DOHH2 (cell line): ENCODE measurements around the gene ACYP2.

Source experiments
- H3F3A ChIP-seq: fragments of 200-600 bp; sonication (generic), shearing (Covaris generic); 2 replicates; pipeline ENCODE4 v1.6.0; 2016; ENCODE audit warnings: antibody characterized with exemption, mild to moderate bottlenecking; ENCODE audit not compliant: control insufficient read depth, insufficient read depth
- H3K27ac ChIP-seq: fragments of 200-600 bp; sonication (generic); 2 replicates; pipeline ENCODE4 v1.5.1; 2014; ENCODE audit warnings: low read depth, mild to moderate bottlenecking, low read length, moderate library complexity
- H3K27me3 ChIP-seq: fragments of 200-600 bp; sonication (generic); 2 replicates; pipeline ENCODE4 v1.6.1; 2014; ENCODE audit warnings: mild to moderate bottlenecking, low read length, mixed read lengths; ENCODE audit not compliant: control insufficient read depth
- H3K36me3 ChIP-seq: fragments of 200-600 bp; sonication (generic); 2 replicates; pipeline ENCODE4 v1.6.1; 2014; ENCODE audit warnings: mild to moderate bottlenecking, low read length, moderate library complexity, mixed read lengths; ENCODE audit not compliant: control insufficient read depth
- H3K4me1 ChIP-seq: fragments of 200-600 bp; sonication (generic); 2 replicates; pipeline ENCODE4 v1.6.1; 2014; ENCODE audit warnings: mild to moderate bottlenecking, low read length, mixed read lengths; ENCODE audit not compliant: control insufficient read depth
- H3K4me2 ChIP-seq: fragments of 200-600 bp; sonication (generic); 2 replicates; pipeline ENCODE4 v1.6.0; 2014; ENCODE audit warnings: mild to moderate bottlenecking, low read length, moderate library complexity
- H3K4me3 ChIP-seq: fragments of 200-600 bp; sonication (generic); 2 replicates; pipeline ENCODE4 v1.5.1; 2014; ENCODE audit warnings: mild to moderate bottlenecking, low read length, mixed read lengths
- H3K79me2 ChIP-seq: fragments of 200-600 bp; sonication (generic); 2 replicates; pipeline ENCODE4 v1.6.1; 2014; ENCODE audit warnings: mild to moderate bottlenecking, low read length, mixed read lengths; ENCODE audit not compliant: control insufficient read depth
- H3K9me2 ChIP-seq: fragments of 200-600 bp; sonication (generic); replicated peaks from 2 replicates; pipeline ENCODE4 v1.6.1; 2014; ENCODE audit warnings: mild to moderate bottlenecking, low read length, mixed read lengths; ENCODE audit not compliant: control insufficient read depth
- H3K9me3 ChIP-seq: fragments of 200-600 bp; sonication (generic); 2 replicates; pipeline ENCODE4 v1.6.1; 2014; ENCODE audit warnings: antibody characterized with exemption, low read length, mixed read lengths; ENCODE audit not compliant: control insufficient read depth, insufficient read depth
- H4K20me1 ChIP-seq: fragments of 200-600 bp; sonication (generic); 2 replicates; pipeline ENCODE4 v1.6.0; 2014; ENCODE audit warnings: low read depth, mild to moderate bottlenecking, antibody characterized with exemption, low read length, moderate library complexity; ENCODE audit not compliant: control insufficient read depth, insufficient read depth
- EZH2phosphoT487 ChIP-seq: fragments of 200-600 bp; sonication (generic); IDR thresholded peaks from 2 replicates; pipeline ENCODE4 v1.6.1; 2017; ENCODE audit warnings: borderline replicate concordance, mild to moderate bottlenecking, antibody characterized with exemption, low read length, moderate library complexity, mixed read lengths
- TF ChIP-seq, protein P1 (sequence below): fragments of 200-600 bp; sonication (generic); IDR thresholded peaks from one replicate; pipeline ENCODE4 v1.5.1; 2014; ENCODE audit warnings: antibody characterized with exemption, mild to moderate bottlenecking, low read depth, low read length; ENCODE audit not compliant: poor library complexity, severe bottlenecking

ACYP2 gene

DNA sequence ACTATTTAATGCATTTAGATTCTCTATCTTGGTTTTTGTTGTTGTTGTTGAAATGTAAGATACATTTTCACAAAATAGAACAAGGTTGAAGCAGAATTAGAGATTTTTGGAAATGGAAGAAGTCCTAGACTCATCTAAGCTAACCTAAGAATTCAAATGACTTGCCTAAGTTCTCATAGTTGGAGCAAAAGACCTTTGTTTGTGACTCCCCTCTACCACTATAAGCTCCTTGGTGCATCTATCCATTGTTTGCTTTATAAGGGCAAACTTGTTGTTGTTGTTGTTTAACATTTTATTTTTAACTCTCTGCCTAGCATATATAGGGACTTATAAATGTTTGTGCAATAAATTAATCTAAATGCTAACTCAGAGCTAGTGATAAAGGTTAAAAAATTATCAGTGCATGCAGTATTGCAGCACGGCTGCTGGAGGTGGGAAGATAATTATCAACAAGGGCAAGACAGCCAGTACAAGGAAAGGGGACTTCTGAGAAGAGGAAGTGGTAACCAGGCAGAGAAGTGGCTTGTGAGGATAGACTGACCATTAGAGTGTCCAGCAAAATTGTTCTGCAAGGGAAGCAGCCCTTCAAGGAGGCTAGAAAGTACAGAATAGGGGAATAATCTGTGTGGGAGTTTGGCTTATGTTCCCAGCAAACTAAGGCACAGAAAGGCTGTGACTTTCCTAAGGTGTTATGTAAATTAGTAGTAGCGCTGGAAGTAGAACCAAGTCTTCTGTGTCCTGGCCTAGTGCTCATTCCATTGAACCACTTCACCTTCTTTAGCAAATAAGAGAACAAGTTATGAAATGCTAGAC, 38.1 kb upstream of the ACYP2 start:
- Histone ChIP-seq H3K27ac (no peak overlapping the region), H3K4me3 (no peak overlapping the region), H3F3A (no peaks in the 10 kb centered on the region; the same call in 1 of the 2 replicates), H3K9me2 (no peaks in the 10 kb centered on the region), H3K9me3 (no peaks in the 10 kb centered on the region), H3K4me1 (peaks cover 17% of the 10 kb centered on the region), H4K20me1 (no peaks in the 10 kb centered on the region), H3K27me3 (no peaks in the 10 kb centered on the region), H3K36me3 (no peaks in the 10 kb centered on the region), H3K79me2 (no peaks in the 10 kb centered on the region), H3K4me2 (no peak overlapping the region)
- TF ChIP-seq, protein P1, sequence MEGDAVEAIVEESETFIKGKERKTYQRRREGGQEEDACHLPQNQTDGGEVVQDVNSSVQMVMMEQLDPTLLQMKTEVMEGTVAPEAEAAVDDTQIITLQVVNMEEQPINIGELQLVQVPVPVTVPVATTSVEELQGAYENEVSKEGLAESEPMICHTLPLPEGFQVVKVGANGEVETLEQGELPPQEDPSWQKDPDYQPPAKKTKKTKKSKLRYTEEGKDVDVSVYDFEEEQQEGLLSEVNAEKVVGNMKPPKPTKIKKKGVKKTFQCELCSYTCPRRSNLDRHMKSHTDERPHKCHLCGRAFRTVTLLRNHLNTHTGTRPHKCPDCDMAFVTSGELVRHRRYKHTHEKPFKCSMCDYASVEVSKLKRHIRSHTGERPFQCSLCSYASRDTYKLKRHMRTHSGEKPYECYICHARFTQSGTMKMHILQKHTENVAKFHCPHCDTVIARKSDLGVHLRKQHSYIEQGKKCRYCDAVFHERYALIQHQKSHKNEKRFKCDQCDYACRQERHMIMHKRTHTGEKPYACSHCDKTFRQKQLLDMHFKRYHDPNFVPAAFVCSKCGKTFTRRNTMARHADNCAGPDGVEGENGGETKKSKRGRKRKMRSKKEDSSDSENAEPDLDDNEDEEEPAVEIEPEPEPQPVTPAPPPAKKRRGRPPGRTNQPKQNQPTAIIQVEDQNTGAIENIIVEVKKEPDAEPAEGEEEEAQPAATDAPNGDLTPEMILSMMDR, result no peak
- TF ChIP-seq EZH2phosphoT487, result no peak

DNA sequence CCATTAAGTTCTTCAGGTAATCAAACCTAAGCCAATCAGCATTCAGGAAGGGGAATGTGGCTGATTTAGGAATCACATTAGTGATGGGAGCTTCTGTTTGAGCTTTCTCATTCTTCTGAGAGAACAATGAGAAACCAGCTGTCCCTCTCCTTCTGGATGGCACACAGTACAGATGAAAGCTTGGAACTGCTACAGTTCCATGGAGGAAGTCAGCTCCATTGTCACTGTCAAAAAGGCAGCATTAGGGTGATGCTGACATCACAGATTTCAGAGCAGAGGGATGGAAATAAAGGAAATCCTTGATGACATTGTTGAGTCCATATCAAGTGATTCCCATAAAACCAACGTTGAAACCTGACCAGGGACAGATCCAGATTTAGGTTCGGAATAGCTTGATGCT, 36.1 kb upstream of the ACYP2 start:
- Histone ChIP-seq H3F3A (no peaks in the 10 kb centered on the region; the same call in 1 of the 2 replicates), H3K9me2 (no peaks in the 10 kb centered on the region), H3K9me3 (no peaks in the 10 kb centered on the region), H4K20me1 (no peaks in the 10 kb centered on the region), H3K4me3 (no peak overlapping the region), H3K27me3 (no peaks in the 10 kb centered on the region), H3K4me2 (no peak overlapping the region), H3K4me1 (peaks cover 17% of the 10 kb centered on the region), H3K27ac (no peak overlapping the region), H3K36me3 (no peaks in the 10 kb centered on the region), H3K79me2 (no peaks in the 10 kb centered on the region)
- TF ChIP-seq EZH2phosphoT487, result no peak
- TF ChIP-seq, protein P1, result no peak

DNA sequence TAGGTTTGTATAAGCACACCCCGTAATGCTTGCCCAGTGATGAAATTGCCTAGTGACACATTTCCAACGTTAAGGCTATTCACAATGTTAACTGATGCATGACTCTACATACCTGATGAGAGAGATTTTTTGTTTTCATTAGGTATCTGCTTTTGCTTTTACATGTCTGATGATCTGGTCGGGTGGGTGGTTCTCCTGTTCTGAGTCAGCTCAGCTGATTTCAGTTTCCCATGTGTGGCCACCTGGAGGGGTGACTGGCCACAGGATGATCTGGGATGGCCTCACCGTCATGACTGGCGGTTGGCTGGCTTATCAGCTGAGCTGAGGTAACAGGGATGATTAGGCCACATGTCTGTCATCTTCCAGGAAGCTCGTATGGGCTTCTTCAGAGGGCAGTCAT, 33.8 kb upstream of the ACYP2 start:
- Histone ChIP-seq H3K4me3 (no peak overlapping the region), H3K4me2 (no peak overlapping the region), H3K9me3 (no peaks in the 10 kb centered on the region), H4K20me1 (no peaks in the 10 kb centered on the region), H3K27ac (no peak overlapping the region), H3K79me2 (no peaks in the 10 kb centered on the region), H3K36me3 (no peaks in the 10 kb centered on the region), H3K27me3 (no peaks in the 10 kb centered on the region), H3K9me2 (no peaks in the 10 kb centered on the region), H3F3A (no peaks in the 10 kb centered on the region; the same call in 1 of the 2 replicates), H3K4me1 (peaks cover 35% of the 10 kb centered on the region)
- no peak for TF ChIP-seq EZH2phosphoT487
- TF ChIP-seq, protein P1, result no peak
